GOT3 (cell line): ENCODE measurements around the gene HIPK2.
A peak's percentile ranks its signal among the peaks of the same experiment; 100 is the strongest.

Source experiments
- DNase-seq: peaks from one replicate; lab custom pipeline; 2025; ENCODE audit warnings: mixed read lengths; lab: John Stamatoyannopoulos, UW

The HIPK2 gene

GRCh38 chr7:139695051-139695450, 82.7 kb downstream of the HIPK2 start:
- no peak for DNase-seq

- no peak for DNase-seq
Observed at GRCh38 chr7:139694389-139694676, 83.5 kb downstream of the HIPK2 start.

- DNase-seq, result no peak
Observed at GRCh38 chr7:139693651-139694388, 84.0 kb downstream of the HIPK2 start.

GRCh38 chr7:139692723-139693122, 85.1 kb downstream of the HIPK2 start:
- no peak for DNase-seq

- no peak for DNase-seq
Observed at GRCh38 chr7:139691253-139691781, 86.5 kb downstream of the HIPK2 start.

- no peak for DNase-seq
Observed at GRCh38 chr7:139687980-139688632, 89.7 kb downstream of the HIPK2 start.

- DNase-seq, result no peak
Observed at GRCh38 chr7:139687211-139687954, 90.4 kb downstream of the HIPK2 start.

GRCh38 chr7:139683137-139683921, 94.5 kb downstream of the HIPK2 start:
- DNase-seq, result no peak

GRCh38 chr7:139682136-139683013, 95.4 kb downstream of the HIPK2 start:
- no peak for DNase-seq

GRCh38 chr7:139681812-139682135, 96.0 kb downstream of the HIPK2 start:
- no peak for DNase-seq

GRCh38 chr7:139681463-139681755, 96.4 kb downstream of the HIPK2 start:
- no peak for DNase-seq

GRCh38 chr7:139680676-139681462, 96.9 kb downstream of the HIPK2 start:
- DNase-seq, result peak; percentile 32

GRCh38 chr7:139679731-139680594, 97.8 kb downstream of the HIPK2 start:
- no peak for DNase-seq

- DNase-seq, result no peak
Observed at GRCh38 chr7:139676390-139676789, 101.4 kb downstream of the HIPK2 start.

GRCh38 chr7:139675127-139676125, 102.4 kb downstream of the HIPK2 start:
- DNase-seq, result no peak

- DNase-seq, result no peak
Observed at GRCh38 chr7:139674752-139675126, 103.1 kb downstream of the HIPK2 start.

- no peak for DNase-seq
Observed at GRCh38 chr7:139674341-139674740, 103.5 kb downstream of the HIPK2 start.

GRCh38 chr7:139673762-139674161, 104.0 kb downstream of the HIPK2 start:
- no peak for DNase-seq
